ENCODE results near the gene USP24.

DNA sequence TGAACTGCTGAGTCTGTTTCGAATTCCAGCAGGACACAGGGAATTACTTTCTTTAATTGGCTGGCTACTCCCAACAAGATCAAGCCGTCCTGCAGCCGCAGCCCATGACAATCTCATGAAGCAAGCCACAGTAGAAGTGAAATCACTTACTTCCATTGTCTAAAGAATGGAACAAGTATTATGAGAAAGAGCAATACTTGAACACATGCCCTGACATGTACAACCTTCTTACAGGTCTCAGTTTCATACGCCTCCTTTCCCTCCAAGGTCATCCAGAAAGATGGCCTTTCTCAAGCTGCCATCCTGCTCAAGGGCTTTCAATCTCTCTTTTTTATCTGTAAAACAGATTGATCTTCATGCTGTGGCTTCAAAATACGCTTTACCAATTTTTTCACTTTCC lies 90.7 kb downstream of the USP24 start:
- TF ChIP-seq, protein P1, sequence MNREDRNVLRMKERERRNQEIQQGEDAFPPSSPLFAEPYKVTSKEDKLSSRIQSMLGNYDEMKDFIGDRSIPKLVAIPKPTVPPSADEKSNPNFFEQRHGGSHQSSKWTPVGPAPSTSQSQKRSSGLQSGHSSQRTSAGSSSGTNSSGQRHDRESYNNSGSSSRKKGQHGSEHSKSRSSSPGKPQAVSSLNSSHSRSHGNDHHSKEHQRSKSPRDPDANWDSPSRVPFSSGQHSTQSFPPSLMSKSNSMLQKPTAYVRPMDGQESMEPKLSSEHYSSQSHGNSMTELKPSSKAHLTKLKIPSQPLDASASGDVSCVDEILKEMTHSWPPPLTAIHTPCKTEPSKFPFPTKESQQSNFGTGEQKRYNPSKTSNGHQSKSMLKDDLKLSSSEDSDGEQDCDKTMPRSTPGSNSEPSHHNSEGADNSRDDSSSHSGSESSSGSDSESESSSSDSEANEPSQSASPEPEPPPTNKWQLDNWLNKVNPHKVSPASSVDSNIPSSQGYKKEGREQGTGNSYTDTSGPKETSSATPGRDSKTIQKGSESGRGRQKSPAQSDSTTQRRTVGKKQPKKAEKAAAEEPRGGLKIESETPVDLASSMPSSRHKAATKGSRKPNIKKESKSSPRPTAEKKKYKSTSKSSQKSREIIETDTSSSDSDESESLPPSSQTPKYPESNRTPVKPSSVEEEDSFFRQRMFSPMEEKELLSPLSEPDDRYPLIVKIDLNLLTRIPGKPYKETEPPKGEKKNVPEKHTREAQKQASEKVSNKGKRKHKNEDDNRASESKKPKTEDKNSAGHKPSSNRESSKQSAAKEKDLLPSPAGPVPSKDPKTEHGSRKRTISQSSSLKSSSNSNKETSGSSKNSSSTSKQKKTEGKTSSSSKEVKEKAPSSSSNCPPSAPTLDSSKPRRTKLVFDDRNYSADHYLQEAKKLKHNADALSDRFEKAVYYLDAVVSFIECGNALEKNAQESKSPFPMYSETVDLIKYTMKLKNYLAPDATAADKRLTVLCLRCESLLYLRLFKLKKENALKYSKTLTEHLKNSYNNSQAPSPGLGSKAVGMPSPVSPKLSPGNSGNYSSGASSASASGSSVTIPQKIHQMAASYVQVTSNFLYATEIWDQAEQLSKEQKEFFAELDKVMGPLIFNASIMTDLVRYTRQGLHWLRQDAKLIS (CRISPR knock-in tag; IDR thresholded peaks at IDR 0.05; ENCODE audit: borderline replicate concordance) = no peak
- TF ChIP-seq, protein P2, sequence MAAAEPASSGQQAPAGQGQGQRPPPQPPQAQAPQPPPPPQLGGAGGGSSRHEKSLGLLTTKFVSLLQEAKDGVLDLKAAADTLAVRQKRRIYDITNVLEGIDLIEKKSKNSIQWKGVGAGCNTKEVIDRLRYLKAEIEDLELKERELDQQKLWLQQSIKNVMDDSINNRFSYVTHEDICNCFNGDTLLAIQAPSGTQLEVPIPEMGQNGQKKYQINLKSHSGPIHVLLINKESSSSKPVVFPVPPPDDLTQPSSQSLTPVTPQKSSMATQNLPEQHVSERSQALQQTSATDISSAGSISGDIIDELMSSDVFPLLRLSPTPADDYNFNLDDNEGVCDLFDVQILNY (CRISPR knock-in tag; IDR thresholded peaks at IDR 0.05) = no peak
- TF ChIP-seq, protein P3, sequence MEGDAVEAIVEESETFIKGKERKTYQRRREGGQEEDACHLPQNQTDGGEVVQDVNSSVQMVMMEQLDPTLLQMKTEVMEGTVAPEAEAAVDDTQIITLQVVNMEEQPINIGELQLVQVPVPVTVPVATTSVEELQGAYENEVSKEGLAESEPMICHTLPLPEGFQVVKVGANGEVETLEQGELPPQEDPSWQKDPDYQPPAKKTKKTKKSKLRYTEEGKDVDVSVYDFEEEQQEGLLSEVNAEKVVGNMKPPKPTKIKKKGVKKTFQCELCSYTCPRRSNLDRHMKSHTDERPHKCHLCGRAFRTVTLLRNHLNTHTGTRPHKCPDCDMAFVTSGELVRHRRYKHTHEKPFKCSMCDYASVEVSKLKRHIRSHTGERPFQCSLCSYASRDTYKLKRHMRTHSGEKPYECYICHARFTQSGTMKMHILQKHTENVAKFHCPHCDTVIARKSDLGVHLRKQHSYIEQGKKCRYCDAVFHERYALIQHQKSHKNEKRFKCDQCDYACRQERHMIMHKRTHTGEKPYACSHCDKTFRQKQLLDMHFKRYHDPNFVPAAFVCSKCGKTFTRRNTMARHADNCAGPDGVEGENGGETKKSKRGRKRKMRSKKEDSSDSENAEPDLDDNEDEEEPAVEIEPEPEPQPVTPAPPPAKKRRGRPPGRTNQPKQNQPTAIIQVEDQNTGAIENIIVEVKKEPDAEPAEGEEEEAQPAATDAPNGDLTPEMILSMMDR (IDR thresholded peaks at IDR 0.05) = no peak
- no peak for TF ChIP-seq CREM (CRISPR knock-in tag; IDR thresholded peaks at IDR 0.05)
- TF ChIP-seq ELF4 (CRISPR knock-in tag; IDR thresholded peaks at IDR 0.05; ENCODE audit: low read depth) = no peak
- no peak for TF ChIP-seq FOXJ3 (CRISPR knock-in tag; IDR thresholded peaks at IDR 0.05; ENCODE audit: borderline replicate concordance)
- TF ChIP-seq, protein P4, sequence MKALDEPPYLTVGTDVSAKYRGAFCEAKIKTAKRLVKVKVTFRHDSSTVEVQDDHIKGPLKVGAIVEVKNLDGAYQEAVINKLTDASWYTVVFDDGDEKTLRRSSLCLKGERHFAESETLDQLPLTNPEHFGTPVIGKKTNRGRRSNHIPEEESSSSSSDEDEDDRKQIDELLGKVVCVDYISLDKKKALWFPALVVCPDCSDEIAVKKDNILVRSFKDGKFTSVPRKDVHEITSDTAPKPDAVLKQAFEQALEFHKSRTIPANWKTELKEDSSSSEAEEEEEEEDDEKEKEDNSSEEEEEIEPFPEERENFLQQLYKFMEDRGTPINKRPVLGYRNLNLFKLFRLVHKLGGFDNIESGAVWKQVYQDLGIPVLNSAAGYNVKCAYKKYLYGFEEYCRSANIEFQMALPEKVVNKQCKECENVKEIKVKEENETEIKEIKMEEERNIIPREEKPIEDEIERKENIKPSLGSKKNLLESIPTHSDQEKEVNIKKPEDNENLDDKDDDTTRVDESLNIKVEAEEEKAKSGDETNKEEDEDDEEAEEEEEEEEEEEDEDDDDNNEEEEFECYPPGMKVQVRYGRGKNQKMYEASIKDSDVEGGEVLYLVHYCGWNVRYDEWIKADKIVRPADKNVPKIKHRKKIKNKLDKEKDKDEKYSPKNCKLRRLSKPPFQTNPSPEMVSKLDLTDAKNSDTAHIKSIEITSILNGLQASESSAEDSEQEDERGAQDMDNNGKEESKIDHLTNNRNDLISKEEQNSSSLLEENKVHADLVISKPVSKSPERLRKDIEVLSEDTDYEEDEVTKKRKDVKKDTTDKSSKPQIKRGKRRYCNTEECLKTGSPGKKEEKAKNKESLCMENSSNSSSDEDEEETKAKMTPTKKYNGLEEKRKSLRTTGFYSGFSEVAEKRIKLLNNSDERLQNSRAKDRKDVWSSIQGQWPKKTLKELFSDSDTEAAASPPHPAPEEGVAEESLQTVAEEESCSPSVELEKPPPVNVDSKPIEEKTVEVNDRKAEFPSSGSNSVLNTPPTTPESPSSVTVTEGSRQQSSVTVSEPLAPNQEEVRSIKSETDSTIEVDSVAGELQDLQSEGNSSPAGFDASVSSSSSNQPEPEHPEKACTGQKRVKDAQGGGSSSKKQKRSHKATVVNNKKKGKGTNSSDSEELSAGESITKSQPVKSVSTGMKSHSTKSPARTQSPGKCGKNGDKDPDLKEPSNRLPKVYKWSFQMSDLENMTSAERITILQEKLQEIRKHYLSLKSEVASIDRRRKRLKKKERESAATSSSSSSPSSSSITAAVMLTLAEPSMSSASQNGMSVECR (CRISPR knock-in tag; IDR thresholded peaks at IDR 0.05; ENCODE audit: borderline replicate concordance) = no peak
- no peak for TF ChIP-seq KAT7 (CRISPR knock-in tag; IDR thresholded peaks at IDR 0.05; ENCODE audit: borderline replicate concordance)
- no peak for TF ChIP-seq TCF7 (CRISPR knock-in tag; IDR thresholded peaks at IDR 0.05; ENCODE audit: low read depth)
- TF ChIP-seq ZNF138 (CRISPR knock-in tag; conservative IDR thresholded peaks at IDR 0.05) = no peak
- TF ChIP-seq, protein P5, sequence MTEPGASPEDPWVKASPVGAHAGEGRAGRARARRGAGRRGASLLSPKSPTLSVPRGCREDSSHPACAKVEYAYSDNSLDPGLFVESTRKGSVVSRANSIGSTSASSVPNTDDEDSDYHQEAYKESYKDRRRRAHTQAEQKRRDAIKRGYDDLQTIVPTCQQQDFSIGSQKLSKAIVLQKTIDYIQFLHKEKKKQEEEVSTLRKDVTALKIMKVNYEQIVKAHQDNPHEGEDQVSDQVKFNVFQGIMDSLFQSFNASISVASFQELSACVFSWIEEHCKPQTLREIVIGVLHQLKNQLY (CRISPR knock-in tag; IDR thresholded peaks at IDR 0.05) = no peak
- TF ChIP-seq, protein P6, sequence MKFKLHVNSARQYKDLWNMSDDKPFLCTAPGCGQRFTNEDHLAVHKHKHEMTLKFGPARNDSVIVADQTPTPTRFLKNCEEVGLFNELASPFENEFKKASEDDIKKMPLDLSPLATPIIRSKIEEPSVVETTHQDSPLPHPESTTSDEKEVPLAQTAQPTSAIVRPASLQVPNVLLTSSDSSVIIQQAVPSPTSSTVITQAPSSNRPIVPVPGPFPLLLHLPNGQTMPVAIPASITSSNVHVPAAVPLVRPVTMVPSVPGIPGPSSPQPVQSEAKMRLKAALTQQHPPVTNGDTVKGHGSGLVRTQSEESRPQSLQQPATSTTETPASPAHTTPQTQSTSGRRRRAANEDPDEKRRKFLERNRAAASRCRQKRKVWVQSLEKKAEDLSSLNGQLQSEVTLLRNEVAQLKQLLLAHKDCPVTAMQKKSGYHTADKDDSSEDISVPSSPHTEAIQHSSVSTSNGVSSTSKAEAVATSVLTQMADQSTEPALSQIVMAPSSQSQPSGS (CRISPR knock-in tag; IDR thresholded peaks at IDR 0.05; ENCODE audit: borderline replicate concordance, low read depth) = no peak
- TF ChIP-seq SMAD3 (CRISPR knock-in tag; IDR thresholded peaks at IDR 0.05; ENCODE audit: borderline replicate concordance) = no peak
